Keratinocyte (primary cell): ENCODE measurements around the gene MPPE1. TPM values are rescaled to one million over a fixed set of nuclear protein-coding genes. Genes with fewer than 3 reads are reported as not detected.

Experiments used
- DNase-seq: peaks from one replicate; pipeline ENCODE4 v3.0.0-alpha.2; 2011; ENCODE audit warnings: low read depth, missing footprints, low spot score
- FAIRE-seq: peaks from 2 replicates; lab custom pipeline; 2011; peaks lifted over from hg19 to GRCh38; lab: Jason Lieb, UNC
- H2AFZ ChIP-seq: 2 replicates; pipeline ENCODE4 v1.6.0; 2012; ENCODE audit warnings: low read length, control low read depth, inconsistent platforms; ENCODE audit not compliant: control insufficient read depth
- H3K27ac ChIP-seq: 2 replicates; pipeline ENCODE4 v1.5.1; 2011; ENCODE audit warnings: low read length; ENCODE audit not compliant: control insufficient read depth, insufficient read depth
- H3K27me3 ChIP-seq: 3 replicates; pipeline ENCODE4 v1.6.0; 2011; ENCODE audit warnings: low read length; ENCODE audit not compliant: control insufficient read depth, insufficient read depth; ENCODE audit errors: extremely low read depth
- H3K36me3 ChIP-seq, 2 experiments: 2 replicates in 1 of 2; 3 replicates in 1 of 2; pipeline ENCODE4 v1.5.1; 2011; ENCODE audit warnings: low read length in 2 of 2, mild to moderate bottlenecking in 1 of 2; ENCODE audit not compliant: control insufficient read depth in 2 of 2, insufficient read depth in 2 of 2; ENCODE audit errors: extremely low read depth in 1 of 2
- H3K4me1 ChIP-seq: 3 replicates; pipeline ENCODE4 v1.5.1; 2011; ENCODE audit warnings: low read length; ENCODE audit not compliant: control insufficient read depth, insufficient read depth; ENCODE audit errors: extremely low read depth
- H3K4me2 ChIP-seq: 3 replicates; pipeline ENCODE4 v1.6.0; 2011; ENCODE audit warnings: low read depth, low read length; ENCODE audit not compliant: control insufficient read depth, insufficient read depth; ENCODE audit errors: extremely low read depth
- H3K4me3 ChIP-seq, 3 experiments: fragments of 200-600 bp in 1 of 3; sonication (generic) in 1 of 3; 2 replicates in 2 of 3; 3 replicates in 1 of 3; pipeline ENCODE4 v1.5.1; 2011 to 2016; ENCODE audit warnings: low read length in 3 of 3, mild to moderate bottlenecking in 3 of 3, control low read depth in 2 of 3, inconsistent platforms in 1 of 3, low read depth in 1 of 3, mixed read lengths in 1 of 3, mixed run types in 1 of 3, moderate library complexity in 1 of 3; ENCODE audit not compliant: control insufficient read depth in 2 of 3, insufficient read depth in 2 of 3; ENCODE audit errors: extremely low read depth in 1 of 3
- H3K79me2 ChIP-seq: 2 replicates; pipeline ENCODE4 v1.6.0; 2012; ENCODE audit warnings: low read length; ENCODE audit not compliant: control insufficient read depth, insufficient read depth
- H3K9ac ChIP-seq: 3 replicates; pipeline ENCODE4 v1.6.0; 2011; ENCODE audit warnings: low read length; ENCODE audit not compliant: control insufficient read depth, insufficient read depth; ENCODE audit errors: extremely low read depth
- H3K9me1 ChIP-seq: 3 replicates; pipeline ENCODE4 v1.6.0; 2011; ENCODE audit warnings: low read length; ENCODE audit not compliant: control insufficient read depth, insufficient read depth; ENCODE audit errors: extremely low read depth
- H3K9me3 ChIP-seq: 2 replicates; pipeline ENCODE4 v1.5.1; 2012; ENCODE audit warnings: low read depth, low read length; ENCODE audit not compliant: control insufficient read depth
- H4K20me1 ChIP-seq: 3 replicates; pipeline ENCODE4 v1.6.0; 2011; ENCODE audit warnings: low read length; ENCODE audit not compliant: control insufficient read depth, insufficient read depth; ENCODE audit errors: extremely low read depth
- CTCF ChIP-seq, 3 experiments: IDR thresholded peaks in 1 of 3; conservative IDR thresholded peaks in 1 of 3; optimal IDR thresholded peaks in 1 of 3; 2 replicates in 2 of 3; 3 replicates in 1 of 3; pipeline versions ENCODE3 to v1.5.1; 2011; ENCODE audit warnings: low read length in 3 of 3, mild to moderate bottlenecking in 3 of 3, moderate library complexity in 2 of 3, control low read depth in 1 of 3, inconsistent platforms in 1 of 3; ENCODE audit not compliant: insufficient read depth in 2 of 3; ENCODE audit errors: extremely low read depth in 1 of 3
- EZH2 ChIP-seq: IDR thresholded peaks from one replicate; pipeline ENCODE4 v1.6.1; 2012; ENCODE audit warnings: inconsistent platforms, mild to moderate bottlenecking, low read length, moderate library complexity
- dilution Hi-C: fragments of 300-500 bp; cut with MboI; formaldehyde crosslinking; loops from one replicate; pipeline ENCODE4 v1.7.0; 2020; ENCODE audit warnings: low sequenced_read_pairs; ENCODE audit not compliant: extremely low pct_ligation_motif_present
- polyA plus RNA-seq, 5 experiments: library from polyadenylated mRNA; depleted of rRNA in 3 of 5; stranded (reverse) in 3 of 5; stranded (forward) in 1 of 5; unstranded in 1 of 5; fragments of >200 nt; gene quantifications; 1 replicate in 1 of 5; 2 replicates in 3 of 5; 3 replicates in 1 of 5; pipeline versions ENCODE4 v1.2.1 to v1.2.3, GENCODE V29; 2011 to 2012; ENCODE audit warnings: missing spikeins in 2 of 5, low read depth in 1 of 5, low replicate concordance in 1 of 5

MPPE1 gene
- polyA plus RNA-seq, 1 donor (not counting 4 experiments of a cell fraction or from before 2014, with no cell fraction given), result 21.0 TPM

GRCh38 chr18:11901826-11902438, 6.2 kb downstream of the MPPE1 start:
- Histone ChIP-seq H3K9me3 (no peaks in the 10 kb centered on the region), H3K36me3 (peaks cover 0 to 4% of the 10 kb centered on the region in 2 experiments), H3K9me1 (no peaks in the 10 kb centered on the region), H3K4me3 (no peak overlapping the region), H3K79me2 (no peaks in the 10 kb centered on the region), H3K27me3 (no peaks in the 10 kb centered on the region), H4K20me1 (no peaks in the 10 kb centered on the region), H2AFZ (no peak overlapping the region), H3K4me1 (no peaks in the 10 kb centered on the region), H3K27ac (no peak overlapping the region), H3K9ac (no peak overlapping the region), H3K4me2 (no peak overlapping the region)
- dilution Hi-C loops, result no loop called here
- no peak for DNase-seq
- FAIRE-seq, result no peak
- TF ChIP-seq CTCF (optimal IDR thresholded peaks at IDR 0.05 in 1 of 3, IDR thresholded peaks at IDR 0.05 in 1 of 3, conservative IDR thresholded peaks at IDR 0.05 in 1 of 3; ENCODE audit: extremely low read depth in 1 of 3, insufficient read depth in 2 of 3, low read length in 3 of 3), result no peak
- TF ChIP-seq EZH2, result no peak

DNA sequence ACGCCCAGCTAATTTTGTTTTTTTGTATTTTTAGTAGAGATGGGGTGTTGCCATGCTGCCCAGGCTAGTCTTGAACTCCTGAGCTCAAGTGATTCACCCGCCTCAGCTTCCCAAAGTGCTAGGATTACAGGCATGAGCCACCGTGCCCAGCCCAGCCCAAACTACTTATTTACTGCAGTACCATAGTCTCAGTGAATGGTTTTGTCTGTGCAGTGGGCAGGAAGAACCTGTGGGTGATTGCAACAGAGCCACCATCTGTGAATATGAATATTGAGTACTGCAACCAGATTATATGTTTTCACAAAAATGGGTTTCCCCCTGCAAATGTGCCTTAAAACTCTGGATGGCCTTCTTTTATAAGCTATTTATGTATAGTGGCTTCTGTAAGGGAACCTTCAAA, 9.1 kb downstream of the MPPE1 start:
- Histone ChIP-seq H3K4me2 (no peak overlapping the region), H3K27ac (no peak overlapping the region), H4K20me1 (no peaks in the 10 kb centered on the region), H2AFZ (no peak overlapping the region), H3K27me3 (no peaks in the 10 kb centered on the region), H3K4me1 (no peaks in the 10 kb centered on the region), H3K4me3 (no peak overlapping the region), H3K9ac (no peak overlapping the region), H3K9me3 (no peaks in the 10 kb centered on the region), H3K79me2 (no peaks in the 10 kb centered on the region), H3K9me1 (no peaks in the 10 kb centered on the region), H3K36me3 (peaks cover 0 to 7% of the 10 kb centered on the region in 2 experiments)
- TF ChIP-seq CTCF (optimal IDR thresholded peaks at IDR 0.05 in 1 of 3, IDR thresholded peaks at IDR 0.05 in 1 of 3, conservative IDR thresholded peaks at IDR 0.05 in 1 of 3; ENCODE audit: extremely low read depth in 1 of 3, insufficient read depth in 2 of 3, low read length in 3 of 3), result no peak
- FAIRE-seq, result no peak
- dilution Hi-C loops, result no loop called here
- DNase-seq, result no peak
